Endothelial cell of umbilical vein (primary cell): ENCODE results near the gene B4GALNT4. TPM values are rescaled to one million over a fixed set of nuclear protein-coding genes. Genes with fewer than 3 reads are reported as not detected.
"Not testable (repeated sequence)": the region's sequence is repeated elsewhere in the genome, so short reads cannot be mapped to it uniquely, and the experiment has no call there.

Experiments
- BruUV-seq: library from RNA; stranded (reverse); fragments of 400-500 nt; replicated peaks from 2 replicates; lab custom pipeline; 2021; lab: Mats Ljungman, UMichigan
- CTCF ChIA-PET: fragments of 300-600, 350-600 bp; sonication (Branson Sonifier 250); formaldehyde crosslinking; loops from one replicate; lab custom pipeline; 2021; ENCODE audit warnings: antibody characterized with exemption, inconsistent platforms; lab: Charles Lee
- POLR2A ChIA-PET: fragments of 300-600, 350-600 bp; sonication (Branson Sonifier 250); formaldehyde crosslinking; loops from one replicate; lab custom pipeline; 2021; ENCODE audit warnings: antibody characterized with exemption, inconsistent platforms; lab: Charles Lee
- DNase-seq: peaks from one replicate; pipeline ENCODE4 v3.0.0-alpha.2; 2011; ENCODE audit warnings: low read depth, low spot score
- FAIRE-seq: peaks from 2 replicates; lab custom pipeline; 2011; peaks lifted over from hg19 to GRCh38; lab: Jason Lieb, UNC
- H2AFZ ChIP-seq: 2 replicates; pipeline ENCODE4 v1.6.0; 2012; ENCODE audit warnings: low read depth, low read length, control low read depth, inconsistent platforms
- H3K27ac ChIP-seq: 2 replicates; pipeline ENCODE4 v1.5.1; 2011; ENCODE audit warnings: low read depth, mild to moderate bottlenecking, control low read depth, low read length, moderate library complexity; ENCODE audit not compliant: insufficient read depth
- H3K27me3 ChIP-seq, 2 experiments: 2 replicates each; pipeline versions ENCODE4 v1.6.0 to v1.6.1; 2011; ENCODE audit warnings: low read length in 2 of 2, mixed read lengths in 1 of 2; ENCODE audit not compliant: control insufficient read depth in 2 of 2, insufficient read depth in 2 of 2
- H3K36me3 ChIP-seq, 2 experiments: 2 replicates in 1 of 2; 3 replicates in 1 of 2; pipeline ENCODE4 v1.5.1; 2011; ENCODE audit warnings: low read length in 2 of 2, mild to moderate bottlenecking in 1 of 2, moderate library complexity in 1 of 2; ENCODE audit not compliant: control insufficient read depth in 2 of 2, insufficient read depth in 2 of 2; ENCODE audit errors: extremely low read depth in 1 of 2
- H3K4me1 ChIP-seq: 3 replicates; pipeline ENCODE4 v1.5.1; 2011; ENCODE audit warnings: mild to moderate bottlenecking, low read length; ENCODE audit not compliant: control insufficient read depth, insufficient read depth; ENCODE audit errors: extremely low read depth
- H3K4me2 ChIP-seq: 2 replicates; pipeline ENCODE4 v1.6.1; 2011; ENCODE audit warnings: low read length, control low read depth, mixed read lengths; ENCODE audit not compliant: insufficient read depth
- H3K4me3 ChIP-seq, 3 experiments: fragments of 200-600 bp in 1 of 3; sonication (generic), shearing (Covaris generic) in 1 of 3; replicated peaks in 1 of 3; 2 replicates each; pipeline ENCODE4 v1.5.1; 2011 to 2016; ENCODE audit warnings: control low read depth in 3 of 3, low read length in 3 of 3, mild to moderate bottlenecking in 2 of 3, inconsistent platforms in 1 of 3, low read depth in 1 of 3, moderate library complexity in 1 of 3; ENCODE audit not compliant: insufficient read depth in 1 of 3
- H3K79me2 ChIP-seq: 2 replicates; pipeline ENCODE4 v1.6.0; 2012; ENCODE audit warnings: low read length, inconsistent platforms; ENCODE audit not compliant: control insufficient read depth, insufficient read depth
- H3K9ac ChIP-seq: replicated peaks from 2 replicates; pipeline ENCODE3; 2011; ENCODE audit warnings: low read length, control low read depth; ENCODE audit not compliant: insufficient read depth; ENCODE audit errors: extremely low read depth
- H3K9me1 ChIP-seq: replicated peaks from 3 replicates; pipeline ENCODE4 v1.6.0; 2011; ENCODE audit warnings: mild to moderate bottlenecking, low read length; ENCODE audit not compliant: control insufficient read depth, insufficient read depth; ENCODE audit errors: extremely low read depth
- H3K9me3 ChIP-seq: replicated peaks from 2 replicates; pipeline ENCODE4 v1.5.1; 2012; ENCODE audit warnings: low read length, inconsistent platforms; ENCODE audit not compliant: control insufficient read depth, insufficient read depth
- H4K20me1 ChIP-seq: replicated peaks from 2 replicates; pipeline ENCODE3; 2011; ENCODE audit warnings: mild to moderate bottlenecking, low read length; ENCODE audit not compliant: control insufficient read depth, insufficient read depth; ENCODE audit errors: extremely low read depth
- FOS ChIP-seq: IDR thresholded peaks from 2 replicates; pipeline ENCODE4 v1.6.1; 2011; ENCODE audit warnings: mild to moderate bottlenecking, low read length, moderate library complexity, borderline replicate concordance; ENCODE audit not compliant: insufficient read depth
- MAX ChIP-seq: IDR thresholded peaks from 2 replicates; pipeline ENCODE4 v1.6.1; 2011; ENCODE audit not compliant: insufficient read depth, insufficient read length
- MYC ChIP-seq: IDR thresholded peaks from one replicate; pipeline ENCODE4 v1.6.1; 2011; ENCODE audit warnings: mild to moderate bottlenecking, low read depth, low read length
- POLR2AphosphoS5 ChIP-seq: IDR thresholded peaks from 2 replicates; pipeline ENCODE4 v1.6.1; 2012; ENCODE audit warnings: low read depth, mild to moderate bottlenecking, control low read depth, low read length, moderate library complexity; ENCODE audit not compliant: insufficient read depth
- dilution Hi-C: fragments of 300-500 bp; cut with MboI; formaldehyde crosslinking; loops from one replicate; pipeline ENCODE4 v1.15.0; 2019; ENCODE audit warnings: low sequenced_read_pairs; ENCODE audit not compliant: extremely low pct_ligation_motif_present
- intact Hi-C: fragments of 100-400 bp; cut with micrococcal nuclease; formaldehyde crosslinking; loops from one replicate; pipeline ENCODE4 v1.10.0; 2022
- polyA plus RNA-seq, 4 experiments: library from polyadenylated mRNA; depleted of rRNA in 3 of 4; stranded (reverse) in 3 of 4; unstranded in 1 of 4; fragments of >200 nt; gene quantifications; 2 replicates each; pipeline versions ENCODE4 v1.2.1 to v1.2.3, GENCODE V29; 2011 to 2012; ENCODE audit warnings: missing spikeins in 1 of 4
- total RNA-seq: library from RNA; stranded (reverse); gene quantifications from 2 replicates; pipeline ENCODE4 v1.2.3, GENCODE V29; 2021

Gene B4GALNT4
- total and polyA plus RNA-seq, 2 donors (not counting 3 experiments of a cell fraction or from before 2014, with no cell fraction given) = 9.2 to 9.6 TPM

GRCh38 chr11:400241-400689, 31.0 kb downstream of the B4GALNT4 start:
- Histone ChIP-seq H3K9ac (no peak overlapping the region), H3K9me3 (no peaks in the 10 kb centered on the region), H3K79me2 (no peaks in the 10 kb centered on the region), H3K4me3 (no peak overlapping the region), H3K9me1 (no peaks in the 10 kb centered on the region), H3K4me1 (peaks cover 2% of the 10 kb centered on the region), H4K20me1 (no peaks in the 10 kb centered on the region), H3K27me3 (peaks cover 0 to 3% of the 10 kb centered on the region in 2 experiments), H3K27ac (no peak overlapping the region), H3K4me2 (no peak overlapping the region), H2AFZ (no peak overlapping the region), H3K36me3 (no peaks in the 10 kb centered on the region)
- BruUV-seq = no TSS peak
- TF ChIP-seq POLR2AphosphoS5 (no peak), MYC (no peak), FOS (no peak), MAX (no peak)
- ChIA-PET CTCF (interaction anchor here (1.1 kb wide), 1 partner anchor 49 kb away, joined by 3 read pairs; no protein-coding TSS in a partner anchor), POLR2A (no interaction called here)
- intact Hi-C loops = no loop called here
- dilution Hi-C loops = no loop called here
- no peak for FAIRE-seq
- DNase-seq = no peak

- BruUV-seq, dilution Hi-C loops, H2AFZ ChIP-seq, H3K36me3 ChIP-seq, POLR2A ChIA-PET, H4K20me1 ChIP-seq, DNase-seq, H3K27ac ChIP-seq, H3K9ac ChIP-seq, H3K4me2 ChIP-seq, H3K9me1 ChIP-seq, H3K4me1 ChIP-seq, H3K79me2 ChIP-seq, H3K27me3 ChIP-seq, H3K9me3 ChIP-seq, CTCF ChIA-PET, FAIRE-seq, H3K4me3 ChIP-seq, intact Hi-C loops: not testable (repeated sequence)
Observed at GRCh38 chr11:401196-401595, 31.9 kb downstream of the B4GALNT4 start.
